HG02884 (cell line): Measurements from ENCODE around the gene TRAPPC1.
"Not testable (repeated sequence)": the region's sequence is repeated elsewhere in the genome, so short reads cannot be mapped to it uniquely, and the experiment has no call there.

Experiments used
- ATAC-seq: cut with Tn5 transposase; IDR thresholded peaks from one replicate; pipeline ENCODE4 v1.9.1; 2021; ENCODE audit warnings: mild to moderate bottlenecking, moderate library complexity; ENCODE audit not compliant: unreplicated experiment

TRAPPC1 gene

GRCh38 chr17:7931709-7932482 lies at the start of gene TRAPPC1, which contains the start of gene CNTROB:
Gene TRAPPC1, minus strand, starts transcription at chr17:7931946. Its CDS starts 117 bp downstream, at chr17:7931829.
Gene CNTROB, plus strand, starts transcription at chr17:7932206. Its CDS starts 874 bp downstream, at chr17:7933080.
- ATAC-seq, result peak; percentile 93

GRCh38 chr17:7977805-7978204 lies 46.1 kb upstream of the TRAPPC1 start:
- ATAC-seq, result no peak

DNA sequence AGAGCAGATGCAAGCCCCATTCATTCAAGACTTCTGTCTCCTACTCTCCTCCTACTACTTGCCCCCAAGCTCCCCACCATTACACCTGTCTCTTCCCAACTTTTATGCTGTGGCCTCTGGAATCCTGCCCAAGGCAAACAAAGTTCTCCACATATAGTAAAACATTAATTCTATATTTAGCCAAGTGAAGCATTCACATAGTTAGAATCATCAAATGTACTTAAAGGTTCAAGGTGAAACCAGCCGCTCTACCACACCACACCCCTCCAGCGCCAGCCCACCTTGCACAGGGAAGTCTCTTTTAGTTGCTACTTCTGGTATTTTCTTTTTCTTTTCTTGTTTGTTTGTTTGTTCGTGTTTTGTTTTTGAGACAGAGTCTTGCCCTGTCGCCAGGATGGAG lies 45.3 kb upstream of the TRAPPC1 start:
- ATAC-seq, result no peak

DNA sequence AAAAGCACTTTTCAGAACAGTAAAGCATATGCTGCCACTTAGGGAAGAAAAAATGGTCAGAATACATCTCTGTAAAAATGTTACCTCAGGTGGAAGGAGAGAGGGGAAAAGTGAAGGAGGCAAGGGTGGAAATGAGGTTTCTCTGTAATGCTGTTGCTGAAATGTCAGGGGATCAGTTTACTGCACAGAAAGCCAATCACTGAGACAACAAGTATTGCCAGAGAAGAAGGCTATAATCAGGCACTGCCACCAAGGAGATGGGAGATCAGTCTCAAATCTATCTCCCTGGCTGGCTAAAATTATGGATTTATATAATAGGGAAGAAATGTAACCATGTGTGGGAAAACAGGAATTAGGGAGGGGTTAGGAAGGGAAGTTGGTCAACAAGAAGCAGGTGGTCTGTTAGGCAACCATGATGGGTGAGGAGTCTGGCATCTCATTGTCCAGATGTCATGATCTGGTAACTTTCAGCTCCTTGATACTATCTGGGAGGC lies 42.9 kb upstream of the TRAPPC1 start:
- no peak for ATAC-seq

- ATAC-seq, result no peak
Measured at GRCh38 chr17:7972131-7972785, 40.5 kb upstream of the TRAPPC1 start.

DNA sequence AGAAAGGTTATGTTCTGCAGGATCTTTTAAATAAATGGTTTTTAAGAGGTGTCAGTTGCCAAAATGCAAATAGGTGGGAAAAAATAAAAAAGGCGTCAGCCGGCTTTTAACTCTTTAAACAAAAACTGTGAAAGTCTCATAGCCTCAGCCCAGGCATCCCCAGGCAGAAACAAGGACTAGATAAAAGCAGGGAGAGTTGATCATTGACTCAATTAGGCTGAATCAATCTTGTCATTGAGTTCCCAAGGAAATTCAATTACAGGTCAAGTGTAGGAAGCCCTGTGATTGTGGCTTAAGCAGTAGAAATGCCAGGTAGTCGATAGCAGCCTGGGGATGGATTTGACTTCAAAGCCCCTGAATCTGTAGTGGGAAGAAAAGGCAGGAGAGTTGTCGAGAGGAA lies 39.9 kb upstream of the TRAPPC1 start:
- no peak for ATAC-seq

DNA sequence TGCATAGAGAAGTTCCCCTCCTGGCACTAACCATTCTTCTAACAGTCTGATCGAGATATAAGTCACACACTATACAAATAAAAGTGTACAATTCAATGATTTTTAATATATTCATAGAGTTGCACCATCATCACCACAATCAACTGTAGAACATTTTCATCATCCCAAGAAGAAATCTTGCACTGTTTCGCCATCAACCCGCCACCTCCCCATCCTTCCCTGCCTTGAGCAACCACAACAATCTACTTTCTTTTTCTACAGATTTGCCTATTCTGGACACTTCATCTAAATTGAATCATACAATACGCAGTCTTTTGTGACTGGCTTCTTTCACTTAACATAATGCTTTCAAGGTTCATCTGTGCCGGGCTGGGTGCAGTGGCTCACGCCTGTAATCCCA lies 37.7 kb upstream of the TRAPPC1 start:
- no peak for ATAC-seq

DNA sequence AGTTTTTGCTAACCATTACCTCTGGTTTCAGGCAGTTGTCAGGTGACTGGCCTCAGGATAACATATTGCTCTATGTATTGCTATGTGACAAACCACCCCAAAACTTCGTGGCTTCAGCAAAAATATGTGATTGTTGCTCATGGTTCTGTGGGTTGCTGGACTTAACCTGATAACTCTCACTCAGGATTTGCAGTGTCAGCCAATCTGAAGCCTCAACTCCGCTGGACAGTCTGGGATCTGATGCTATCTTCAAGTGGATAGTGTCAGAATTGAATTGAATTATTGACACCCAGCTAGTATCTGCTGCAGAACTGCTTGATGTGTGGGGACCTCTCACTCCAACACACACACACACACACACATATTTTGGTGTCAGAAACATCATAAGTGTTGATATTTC lies 36.0 kb upstream of the TRAPPC1 start:
- no peak for ATAC-seq

- no peak for ATAC-seq
Measured at GRCh38 chr17:7961421-7961820, 29.7 kb upstream of the TRAPPC1 start.

- ATAC-seq, result no peak
Measured at GRCh38 chr17:7959503-7960253, 27.9 kb upstream of the TRAPPC1 start.

DNA sequence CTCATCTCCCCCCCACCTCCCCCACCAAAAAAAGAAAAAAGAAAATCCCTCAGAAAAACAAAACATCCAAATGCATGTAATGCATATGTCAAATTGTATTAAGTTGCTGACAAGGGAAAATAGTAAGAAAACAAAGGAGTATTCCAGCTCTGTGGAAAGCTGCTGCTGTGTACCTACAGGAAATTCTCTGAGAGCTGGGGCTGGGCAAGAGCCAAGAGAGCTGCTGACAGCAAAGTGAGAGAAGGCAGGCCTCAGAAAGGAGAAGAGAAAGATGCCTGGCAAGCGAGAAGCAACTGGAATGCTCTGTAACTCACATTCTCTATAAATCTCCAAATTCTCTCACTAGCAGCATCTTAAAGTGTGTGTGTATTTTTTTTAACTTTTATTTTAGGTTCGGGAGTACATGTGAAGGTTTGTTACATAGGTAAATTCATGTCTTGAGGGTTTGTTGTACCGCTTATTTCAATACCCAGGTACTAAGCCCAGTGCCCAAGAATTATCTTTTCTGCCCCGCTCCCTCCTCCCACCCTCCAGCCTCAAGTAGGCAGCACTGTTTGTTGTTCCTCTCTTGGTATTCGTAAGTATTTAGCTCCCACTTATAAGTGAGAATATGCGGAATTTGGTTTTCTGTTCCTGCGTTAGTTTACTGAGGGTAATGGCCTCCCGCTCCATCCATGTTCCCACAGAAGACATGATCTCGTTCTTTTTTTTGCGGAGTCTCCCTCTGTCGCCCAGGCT lies 24.7 kb upstream of the TRAPPC1 start:
- ATAC-seq, result no peak

- no peak for ATAC-seq
Measured at GRCh38 chr17:7955414-7956227, 23.9 kb upstream of the TRAPPC1 start.

GRCh38 chr17:7953266-7953665 lies 21.5 kb upstream of the TRAPPC1 start:
- ATAC-seq, result not testable (repeated sequence)

DNA sequence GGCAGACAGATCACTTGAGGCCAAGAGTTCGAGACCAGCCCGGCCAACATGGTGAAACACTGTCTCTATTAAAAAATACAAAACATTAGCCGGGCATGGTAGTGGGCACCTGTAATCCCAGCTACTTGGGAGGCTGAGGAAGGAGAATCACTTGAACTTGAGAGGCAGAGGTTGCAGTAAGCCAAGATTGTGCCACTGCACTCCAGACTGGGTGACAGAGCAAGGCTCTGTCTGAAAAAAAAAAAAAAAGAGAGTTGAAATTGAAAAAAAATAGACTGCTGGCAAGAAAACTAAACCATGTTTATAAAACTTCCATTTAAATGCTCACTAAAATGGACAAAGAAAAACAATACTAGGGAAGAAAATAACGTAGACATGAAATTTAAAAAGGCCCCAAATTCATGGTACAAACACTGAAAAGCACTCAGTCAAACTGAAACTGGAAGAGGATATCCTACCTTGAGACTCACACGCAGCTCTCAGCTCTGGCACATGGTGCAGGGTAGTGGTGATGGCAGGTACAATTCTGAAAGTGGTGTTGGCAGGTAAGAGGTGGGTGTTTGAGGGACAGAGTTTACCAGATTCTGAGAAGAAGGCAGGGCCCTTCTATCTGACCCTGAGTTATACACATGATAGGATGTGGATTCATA lies 19.5 kb upstream of the TRAPPC1 start:
- no peak for ATAC-seq

- ATAC-seq, result no peak
Measured at GRCh38 chr17:7950578-7950977, 18.8 kb upstream of the TRAPPC1 start.

GRCh38 chr17:7947651-7948050 lies 15.9 kb upstream of the TRAPPC1 start:
- ATAC-seq, result no peak

DNA sequence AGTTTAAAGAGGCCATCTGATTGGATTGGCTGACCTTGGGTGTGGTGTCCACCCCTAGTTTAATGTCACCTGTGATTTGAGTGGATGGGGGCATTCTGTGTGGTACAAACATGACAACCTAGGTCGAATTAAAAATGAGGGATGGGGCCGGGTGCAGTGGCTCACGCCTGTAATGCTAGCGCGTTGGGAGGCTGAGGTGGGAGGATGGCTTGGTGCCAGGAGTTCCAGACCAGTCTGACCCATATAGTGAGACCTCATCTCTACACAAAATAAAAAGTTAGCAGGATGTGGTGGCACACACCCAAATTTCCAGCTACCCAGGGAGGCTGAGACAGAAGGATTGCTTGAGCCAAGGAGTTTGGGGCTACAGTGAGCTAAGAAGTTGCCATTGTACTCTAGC lies 14.7 kb upstream of the TRAPPC1 start:
- ATAC-seq, result no peak

DNA sequence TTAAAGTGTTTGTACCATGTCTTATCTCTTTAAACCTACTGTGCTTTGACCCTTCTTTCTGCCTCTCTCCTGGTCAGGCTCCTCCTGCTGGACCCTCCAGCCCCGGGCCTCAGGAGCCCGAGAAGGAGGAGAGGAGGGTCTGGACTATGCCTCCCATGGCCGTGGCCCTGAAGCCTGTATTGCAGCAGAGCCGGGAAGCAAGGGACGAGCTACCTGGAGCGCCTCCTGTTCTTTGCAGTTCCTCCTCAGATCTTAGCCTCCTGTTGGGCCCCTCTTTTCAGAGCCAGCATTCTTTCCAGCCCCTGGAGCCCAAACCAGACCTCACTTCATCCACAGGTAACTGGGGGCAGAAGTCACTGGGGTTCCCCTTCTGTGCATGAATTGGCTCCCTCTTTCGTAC lies 13.9 kb upstream of the TRAPPC1 start:
- no peak for ATAC-seq

GRCh38 chr17:7944326-7944725 lies 12.6 kb upstream of the TRAPPC1 start:
- ATAC-seq, result no peak
